GM19463 (cell line): ENCODE measurements around the gene SORCS2.
"Not testable (repeated sequence)": the region's sequence is repeated elsewhere in the genome, so short reads cannot be mapped to it uniquely, and the experiment has no call there.

Experiments used
- ATAC-seq: cut with Tn5 transposase; IDR thresholded peaks from one replicate; pipeline ENCODE4 v1.9.1; 2021; ENCODE audit warnings: mild to moderate bottlenecking, moderate library complexity; ENCODE audit not compliant: unreplicated experiment

Gene SORCS2

GRCh38 chr4:7159923-7160322, 32.4 kb upstream of the SORCS2 start:
- ATAC-seq = no peak

- no peak for ATAC-seq
Observed at GRCh38 chr4:7160439-7160838, 31.9 kb upstream of the SORCS2 start.

- ATAC-seq = no peak
Observed at GRCh38 chr4:7160951-7161440, 31.3 kb upstream of the SORCS2 start.

GRCh38 chr4:7161721-7162214, 30.6 kb upstream of the SORCS2 start:
- no peak for ATAC-seq

GRCh38 chr4:7165056-7165873, 27.1 kb upstream of the SORCS2 start:
- ATAC-seq = not testable (repeated sequence)

- ATAC-seq = no peak
Observed at GRCh38 chr4:7165874-7166201, 26.5 kb upstream of the SORCS2 start.

GRCh38 chr4:7166237-7166636, 26.1 kb upstream of the SORCS2 start:
- no peak for ATAC-seq

GRCh38 chr4:7166981-7167700, 25.2 kb upstream of the SORCS2 start:
- ATAC-seq = no peak

GRCh38 chr4:7167706-7168105, 24.6 kb upstream of the SORCS2 start:
- no peak for ATAC-seq

GRCh38 chr4:7168106-7168505, 24.2 kb upstream of the SORCS2 start:
- ATAC-seq = no peak

- no peak for ATAC-seq
Observed at GRCh38 chr4:7169134-7169533, 23.2 kb upstream of the SORCS2 start.

GRCh38 chr4:7170012-7170411, 22.3 kb upstream of the SORCS2 start:
- no peak for ATAC-seq

- ATAC-seq = no peak
Observed at GRCh38 chr4:7171191-7171900, 21.0 kb upstream of the SORCS2 start.

GRCh38 chr4:7172508-7172907, 19.8 kb upstream of the SORCS2 start:
- no peak for ATAC-seq

- no peak for ATAC-seq
Observed at GRCh38 chr4:7172946-7173345, 19.4 kb upstream of the SORCS2 start.

GRCh38 chr4:7173841-7174449, 18.4 kb upstream of the SORCS2 start:
- ATAC-seq = no peak

- ATAC-seq = no peak
Observed at GRCh38 chr4:7179158-7179557, 13.2 kb upstream of the SORCS2 start.

GRCh38 chr4:7180938-7181337, 11.4 kb upstream of the SORCS2 start:
- no peak for ATAC-seq

- no peak for ATAC-seq
Observed at GRCh38 chr4:7182616-7183015, 9.7 kb upstream of the SORCS2 start.

- ATAC-seq = no peak
Observed at GRCh38 chr4:7183161-7183560, 9.2 kb upstream of the SORCS2 start.
